Caco-2 (cell line): Measurements from ENCODE around the gene SLFN12. TPM values are rescaled to one million over a fixed set of nuclear protein-coding genes. Genes with fewer than 3 reads are reported as not detected.
"Not testable (repeated sequence)": the region's sequence is repeated elsewhere in the genome, so short reads cannot be mapped to it uniquely, and the experiment has no call there.

Experiments used
- BruUV-seq: library from RNA; stranded (reverse); fragments of 400-500 nt; replicated peaks from 2 replicates; lab custom pipeline; 2021; lab: Mats Ljungman, UMichigan
- CTCF ChIA-PET: fragments of 300-600 bp; sonication (Branson Sonifier 250); formaldehyde crosslinking; loops from one replicate; lab custom pipeline; 2022; ENCODE audit warnings: antibody characterized with exemption; lab: Charles Lee
- POLR2A ChIA-PET: fragments of 300-600 bp; sonication (Branson Sonifier 250); formaldehyde crosslinking; loops from one replicate; lab custom pipeline; 2022; ENCODE audit warnings: antibody characterized with exemption; lab: Charles Lee
- DNase-seq, 2 experiments: peaks; one replicate each; pipeline versions ENCODE4 v3.0.0 to v3.0.0-alpha.2; 2020 to 2022
- H3K27me3 ChIP-seq: replicated peaks from 2 replicates; pipeline ENCODE4 v1.6.0; 2011; ENCODE audit warnings: low read length; ENCODE audit not compliant: control insufficient read depth, insufficient read depth
- H3K36me3 ChIP-seq: 2 replicates; pipeline ENCODE4 v1.5.1; 2011; ENCODE audit warnings: low read length; ENCODE audit not compliant: control insufficient read depth, insufficient read depth
- H3K4me1 ChIP-seq: fragments of 250-450 bp; sonication (Bioruptor Pico); 2 replicates; pipeline ENCODE4 v1.5.1; 2020; ENCODE audit warnings: mild to moderate bottlenecking
- H3K4me3 ChIP-seq: 2 replicates; pipeline ENCODE4 v1.5.1; 2011; ENCODE audit warnings: low read depth, mild to moderate bottlenecking, control low read depth, low read length
- H3K9me3 ChIP-seq: fragments of 250-450 bp; sonication (Bioruptor Pico); 2 replicates; pipeline ENCODE4 v1.5.1; 2020; ENCODE audit warnings: mild to moderate bottlenecking, moderate library complexity
- H3K27ac Mint-ChIP-seq: one replicate; pipeline ENCODE4 v1.8.0; 2022; ENCODE audit warnings: mixed read lengths; ENCODE audit not compliant: unreplicated experiment
- H3K27me3 Mint-ChIP-seq: one replicate; pipeline ENCODE4 v1.8.0; 2022; ENCODE audit warnings: mixed read lengths; ENCODE audit not compliant: insufficient read depth, unreplicated experiment
- H3K36me3 Mint-ChIP-seq: one replicate; pipeline ENCODE4 v1.8.0; 2022; ENCODE audit warnings: mild to moderate bottlenecking, mixed read lengths; ENCODE audit not compliant: insufficient read depth, unreplicated experiment
- H3K4me1 Mint-ChIP-seq: one replicate; pipeline ENCODE4 v1.8.0; 2022; ENCODE audit warnings: low read depth, mixed read lengths; ENCODE audit not compliant: unreplicated experiment
- H3K4me3 Mint-ChIP-seq: one replicate; pipeline ENCODE4 v1.8.0; 2022; ENCODE audit warnings: mild to moderate bottlenecking, moderate library complexity, mixed read lengths; ENCODE audit not compliant: unreplicated experiment
- H3K9me3 Mint-ChIP-seq: one replicate; pipeline ENCODE4 v1.8.0; 2022; ENCODE audit warnings: mixed read lengths; ENCODE audit not compliant: unreplicated experiment
- CTCF ChIP-seq, 2 experiments: fragments of 200-600 bp in 1 of 2; IDR thresholded peaks; 1 replicate in 1 of 2; 2 replicates in 1 of 2; pipeline versions ENCODE4 v1.5.1 to v1.8.0; 2011 to 2022; ENCODE audit warnings: antibody characterized with exemption in 1 of 2, control low read depth in 1 of 2, inconsistent platforms in 1 of 2, low read depth in 1 of 2, low read length in 1 of 2, mild to moderate bottlenecking in 1 of 2, moderate library complexity in 1 of 2; ENCODE audit not compliant: insufficient read depth in 1 of 2, severe bottlenecking in 1 of 2, unreplicated experiment in 1 of 2
- intact Hi-C: fragments of 100-400 bp; cut with micrococcal nuclease; formaldehyde crosslinking; loops from one replicate; pipeline ENCODE4 v1.10.0; 2022; ENCODE audit not compliant: unreplicated experiment
- total RNA-seq: library from RNA; stranded (reverse); gene quantifications from 2 replicates; pipeline ENCODE4 v1.2.3, GENCODE V29; 2022

The SLFN12 gene
- total RNA-seq, 1 experiment from 2014 or later = not detected

GRCh38 chr17:35429702-35430101 is 2.6 kb downstream of the SLFN12 start:
- POLR2A ChIA-PET = no interaction called here
- TF ChIP-seq CTCF (IDR thresholded peaks at IDR 0.05; ENCODE audit: insufficient read depth in 1 of 2, low read depth in 1 of 2, low read length in 1 of 2, severe bottlenecking in 1 of 2, unreplicated experiment in 1 of 2) = no peak

GRCh38 chr17:35428229-35428628 is 4.1 kb downstream of the SLFN12 start:
- POLR2A ChIA-PET = no interaction called here
- peaks cover 16% of the 10 kb centered on the region for H3K27me3 Mint-ChIP-seq

More at GRCh38 chr17:35429702-35430101, 2.6 kb downstream of the SLFN12 start:
- Histone ChIP-seq H3K4me3 (no peak overlapping the region), H3K4me1 (peaks cover 11% of the 10 kb centered on the region), H3K9me3 (no peaks in the 10 kb centered on the region; the same call in 1 of the 2 replicates), H3K27me3 (no peaks in the 10 kb centered on the region), H3K36me3 (no peaks in the 10 kb centered on the region)
- CTCF ChIA-PET = no interaction called here
- no TSS peak for BruUV-seq
- peaks cover 12% of the 10 kb centered on the region for H3K4me1 Mint-ChIP-seq
- no peak overlapping the region for H3K4me3 Mint-ChIP-seq
- H3K27ac Mint-ChIP-seq = no peak overlapping the region
- peaks cover 16% of the 10 kb centered on the region for H3K27me3 Mint-ChIP-seq
- no peak for DNase-seq
- H3K9me3 Mint-ChIP-seq = peaks cover 26% of the 10 kb centered on the region
- peaks cover 6% of the 10 kb centered on the region for H3K36me3 Mint-ChIP-seq
- intact Hi-C loops = no loop called here

GRCh38 chr17:35423761-35424160 is 8.5 kb downstream of the SLFN12 start:
- no peaks in the 10 kb centered on the region for H3K27me3 ChIP-seq
- Mint-ChIP-seq H3K27me3 (peaks cover 24% of the 10 kb centered on the region), H3K4me3 (no peak overlapping the region), H3K27ac (no peak overlapping the region), H3K4me1 (no peaks in the 10 kb centered on the region), H3K36me3 (no peaks in the 10 kb centered on the region), H3K9me3 (no peaks in the 10 kb centered on the region)
- ChIA-PET POLR2A (no interaction called here), CTCF (no interaction called here)
- intact Hi-C loops = no loop called here
- H3K4me1 ChIP-seq = no peaks in the 10 kb centered on the region
- no peaks in the 10 kb centered on the region; the same call in 1 of the 2 replicates for H3K9me3 ChIP-seq
- no peak for DNase-seq
- no TSS peak for BruUV-seq
- no peak for TF ChIP-seq CTCF (IDR thresholded peaks at IDR 0.05; ENCODE audit: insufficient read depth in 1 of 2, low read depth in 1 of 2, low read length in 1 of 2, severe bottlenecking in 1 of 2, unreplicated experiment in 1 of 2)
- H3K36me3 ChIP-seq = no peaks in the 10 kb centered on the region
- H3K4me3 ChIP-seq = no peak overlapping the region

More at GRCh38 chr17:35428229-35428628, 4.1 kb downstream of the SLFN12 start:
- CTCF ChIA-PET = no interaction called here
- H3K27ac Mint-ChIP-seq = no peak overlapping the region
- H3K36me3 ChIP-seq = no peaks in the 10 kb centered on the region
- H3K4me1 ChIP-seq = peaks cover 2% of the 10 kb centered on the region
- no peak overlapping the region for H3K4me3 ChIP-seq
- BruUV-seq = no TSS peak
- H3K4me1 Mint-ChIP-seq = peaks cover under 1% of the 10 kb centered on the region
- H3K9me3 ChIP-seq = no peaks in the 10 kb centered on the region; the same call in 1 of the 2 replicates
- H3K27me3 ChIP-seq = no peaks in the 10 kb centered on the region
- intact Hi-C loops = no loop called here
- no peak for DNase-seq
- no peaks in the 10 kb centered on the region for H3K36me3 Mint-ChIP-seq
- no peak for TF ChIP-seq CTCF (IDR thresholded peaks at IDR 0.05; ENCODE audit: insufficient read depth in 1 of 2, low read depth in 1 of 2, low read length in 1 of 2, severe bottlenecking in 1 of 2, unreplicated experiment in 1 of 2)
- H3K4me3 Mint-ChIP-seq = no peak overlapping the region
- H3K9me3 Mint-ChIP-seq = peaks cover 17% of the 10 kb centered on the region

- peaks cover 16% of the 10 kb centered on the region for H3K27me3 Mint-ChIP-seq
- H3K9me3 ChIP-seq, BruUV-seq, DNase-seq, intact Hi-C loops, H3K27me3 ChIP-seq, H3K36me3 ChIP-seq, H3K27ac Mint-ChIP-seq, H3K9me3 Mint-ChIP-seq, H3K4me3 ChIP-seq, H3K36me3 Mint-ChIP-seq, H3K4me3 Mint-ChIP-seq, H3K4me1 ChIP-seq, POLR2A ChIA-PET, CTCF ChIA-PET, H3K4me1 Mint-ChIP-seq: not testable (repeated sequence)
Measured at GRCh38 chr17:35421069-35421468, 11.2 kb downstream of the SLFN12 start.
